Thyroid gland (tissue), 4 donors: ENCODE measurements around the gene ATAD3A.

Experiments used
- CTCF ChIP-seq, 6 experiments: fragments of 200-600 bp in 3 of 6; fragments of 450-650 bp in 3 of 6; sonication (generic) in 3 of 6; IDR thresholded peaks; one replicate each; pipeline ENCODE4 v1.5.1; 2016 to 2019; ENCODE audit warnings: antibody characterized with exemption in 6 of 6, mild to moderate bottlenecking in 2 of 6, inconsistent platforms in 1 of 6, moderate library complexity in 1 of 6
- POLR2A ChIP-seq, 2 donors: fragments of 450-650 bp; IDR thresholded peaks; one replicate each; pipeline ENCODE4 v1.6.1; 2017; ENCODE audit warnings: antibody characterized with exemption in 2 of 2, mild to moderate bottlenecking in 2 of 2, moderate library complexity in 1 of 2

- TF ChIP-seq CTCF (IDR thresholded peaks at IDR 0.05) (no peak), POLR2A (IDR thresholded peaks at IDR 0.05) (no peak)
Measured at GRCh38 chr1:1483714-1484113, 28.2 kb upstream of the ATAD3A start.
